Measurements from ENCODE around the gene ATP2A1.

The ATP2A1 gene

GRCh38 chr16:28918698-28919097 lies 40.4 kb downstream of the ATP2A1 start:
- DNase-seq: no peak
- no peak overlapping the region for H3K4me3 ChIP-seq (ENCODE audit: low read depth, low read length)
- H3K36me3 ChIP-seq (replicated peaks): peaks cover 32% of the 10 kb centered on the region
- H3K27me3 ChIP-seq (replicated peaks): no peaks in the 10 kb centered on the region
- in situ Hi-C loops (cut with HindIII; ENCODE audit: low pct_ligation_motif_present, low sequenced_read_pairs): no loop called here
- no peak overlapping the region for H3K27ac ChIP-seq
- no peak for TF ChIP-seq CTCF (IDR thresholded peaks at IDR 0.05; ENCODE audit: low read depth, low read length, missing control alignments)

- TF ChIP-seq CTCF (IDR thresholded peaks at IDR 0.05; ENCODE audit: low read depth, low read length, missing control alignments): no peak
- DNase-seq: no peak
- in situ Hi-C loops (cut with HindIII; ENCODE audit: low pct_ligation_motif_present, low sequenced_read_pairs): no loop called here
- no peak overlapping the region for H3K4me3 ChIP-seq (ENCODE audit: low read depth, low read length)
- peaks cover 16% of the 10 kb centered on the region for H3K36me3 ChIP-seq (replicated peaks)
- no peak overlapping the region for H3K27ac ChIP-seq
- no peaks in the 10 kb centered on the region for H3K27me3 ChIP-seq (replicated peaks)
These were observed 44.9 kb downstream of the ATP2A1 start for GRCh38 chr16:28923231-28923587.

- DNase-seq: no peak
- peaks cover 13% of the 10 kb centered on the region for H3K36me3 ChIP-seq (replicated peaks)
- no peak overlapping the region for H3K27ac ChIP-seq
- H3K27me3 ChIP-seq (replicated peaks): no peaks in the 10 kb centered on the region
- in situ Hi-C loops (cut with HindIII; ENCODE audit: low pct_ligation_motif_present, low sequenced_read_pairs): no loop called here
- no peak for TF ChIP-seq CTCF (IDR thresholded peaks at IDR 0.05; ENCODE audit: low read depth, low read length, missing control alignments)
- peak overlapping the region; percentile 84 for H3K4me3 ChIP-seq (ENCODE audit: low read depth, low read length)
These were observed 45.5 kb downstream of the ATP2A1 start for GRCh38 chr16:28923652-28924398.

GRCh38 chr16:28924399-28924761 lies 46.1 kb downstream of the ATP2A1 start:
- in situ Hi-C loops (cut with HindIII; ENCODE audit: low pct_ligation_motif_present, low sequenced_read_pairs): no loop called here
- DNase-seq: no peak
- TF ChIP-seq CTCF (IDR thresholded peaks at IDR 0.05; ENCODE audit: low read depth, low read length, missing control alignments): no peak
- Histone ChIP-seq H3K27me3 (replicated peaks) (no peaks in the 10 kb centered on the region), H3K36me3 (replicated peaks) (peaks cover 8% of the 10 kb centered on the region), H3K4me3 (ENCODE audit: low read depth, low read length) (peak overlapping the region; percentile 84), H3K27ac (no peak overlapping the region)

GRCh38 chr16:28924762-28925385 lies 46.6 kb downstream of the ATP2A1 start, which contains the start of gene RABEP2:
Gene RABEP2, minus strand, starts transcription at chr16:28925238. Its CDS starts 75 bp downstream, at chr16:28925163.
- Histone ChIP-seq H3K36me3 (replicated peaks) (peaks cover 5% of the 10 kb centered on the region), H3K27me3 (replicated peaks) (no peaks in the 10 kb centered on the region), H3K27ac (peak within 1 kb of the TSS; percentile 78), H3K4me3 (ENCODE audit: low read depth, low read length) (peak within 1 kb of the TSS; percentile 84)
- TF ChIP-seq CTCF (IDR thresholded peaks at IDR 0.05; ENCODE audit: low read depth, low read length, missing control alignments): no peak
- in situ Hi-C loops (cut with HindIII; ENCODE audit: low pct_ligation_motif_present, low sequenced_read_pairs): no loop called here
- peak; percentile 77 for DNase-seq

Data from brain microvascular endothelial cell (primary cell).